GM12878 (cell line): ENCODE results near the gene ZNF771. TPM values are rescaled to one million over a fixed set of nuclear protein-coding genes. Genes with fewer than 3 reads are reported as not detected.

Source experiments
- ATF7 ChIP-seq: fragments of 450-650 bp; IDR thresholded peaks from 2 replicates; pipeline ENCODE4 v1.6.1; 2016; ENCODE audit warnings: low read depth, mild to moderate bottlenecking
- BRCA1 ChIP-seq: IDR thresholded peaks from 2 replicates; pipeline ENCODE4 v1.6.1; 2011; ENCODE audit warnings: low read depth, low read length, improper control_type of control experiment
- CUX1 ChIP-seq: IDR thresholded peaks from 2 replicates; pipeline ENCODE4 v1.6.1; 2012; ENCODE audit warnings: improper control_type of control experiment, low read depth, low read length; ENCODE audit not compliant: insufficient replicate concordance
- E2F4 ChIP-seq: IDR thresholded peaks from 2 replicates; pipeline ENCODE4 v1.6.1; 2012; ENCODE audit warnings: low read depth, low read length, improper control_type of control experiment
- ELK1 ChIP-seq: IDR thresholded peaks from 2 replicates; pipeline ENCODE4 v1.6.1; 2012; ENCODE audit warnings: low read depth, low read length, improper control_type of control experiment
- GABPA ChIP-seq: IDR thresholded peaks from 2 replicates; pipeline ENCODE4 v1.6.1; 2014; ENCODE audit warnings: antibody characterized with exemption, low read depth, mild to moderate bottlenecking, inconsistent platforms
- IKZF2 ChIP-seq, 2 experiments: fragments of 450-650 bp; IDR thresholded peaks; 2 replicates each; pipeline ENCODE4 v1.6.1; 2017; ENCODE audit warnings: mild to moderate bottlenecking in 2 of 2, moderate library complexity in 2 of 2
- LARP7 ChIP-seq: fragments of 450-650 bp; IDR thresholded peaks from 2 replicates; pipeline ENCODE4 v1.6.1; 2017; ENCODE audit warnings: mild to moderate bottlenecking
- NFIC ChIP-seq: IDR thresholded peaks from 2 replicates; pipeline ENCODE4 v1.6.1; 2012; ENCODE audit warnings: low read depth, mild to moderate bottlenecking, inconsistent platforms, low read length, moderate library complexity
- NRF1 ChIP-seq: conservative IDR thresholded peaks from 2 replicates; pipeline ENCODE4 v1.6.1; 2011; ENCODE audit warnings: mild to moderate bottlenecking, low read depth, low read length, improper control_type of control experiment
- SMC3 ChIP-seq: IDR thresholded peaks from 2 replicates; pipeline ENCODE4 v1.6.1; 2011; ENCODE audit warnings: low read length, improper control_type of control experiment, borderline replicate concordance
- SUZ12 ChIP-seq: fragments of 200-600 bp; sonication (generic); IDR thresholded peaks from one replicate; pipeline ENCODE4 v1.6.1; 2018; ENCODE audit warnings: antibody characterized with exemption, mild to moderate bottlenecking; ENCODE audit not compliant: unreplicated experiment
- YY1 ChIP-seq: IDR thresholded peaks from 2 replicates; pipeline ENCODE4 v1.6.1; 2011; ENCODE audit warnings: low read depth, mild to moderate bottlenecking, low read length
- ZBTB4 ChIP-seq: fragments of 450-650 bp; formaldehyde crosslinking; IDR thresholded peaks from 2 replicates; pipeline ENCODE4 v1.4.0; 2022; ENCODE audit warnings: mild to moderate bottlenecking, moderate library complexity
- ZNF207 ChIP-seq: fragments of 450-650 bp; IDR thresholded peaks from 2 replicates; pipeline ENCODE4 v1.6.1; 2014; ENCODE audit warnings: antibody characterized with exemption, mild to moderate bottlenecking, borderline replicate concordance
- ZNF622 ChIP-seq: fragments of 450-650 bp; IDR thresholded peaks from 2 replicates; pipeline ENCODE4 v1.6.1; 2017; ENCODE audit warnings: mild to moderate bottlenecking, inconsistent platforms
- ZSCAN29 ChIP-seq: fragments of 450-650 bp; IDR thresholded peaks from 2 replicates; pipeline ENCODE4 v1.6.1; 2017; ENCODE audit warnings: mild to moderate bottlenecking, moderate library complexity
- polyA plus RNA-seq, 11 experiments: library from polyadenylated mRNA; depleted of rRNA in 4 of 11; unstranded in 6 of 11; stranded (reverse) in 5 of 11; fragments of >200 nt; fragmentation: Nextera tagmentation in 4 of 11; fragmentation: Illumina TruSeq in 1 of 11; extraction: Ambion mirVana in 4 of 11; extraction: Trizol in 1 of 11; gene quantifications; 1 replicate in 1 of 11; 2 replicates in 10 of 11; pipeline versions ENCODE4 v1.2.1 to v1.2.3, GENCODE V29; 2011 to 2016; ENCODE audit warnings: inconsistent platforms in 2 of 11, missing spikeins in 2 of 11, low read depth in 1 of 11
- total RNA-seq, 4 experiments: library from RNA; depleted of rRNA in 3 of 4; stranded (reverse); fragments of >200 nt in 3 of 4; fragmentation: Illumina TruSeq in 1 of 4; extraction: Trizol in 1 of 4; gene quantifications; 2 replicates each; pipeline versions ENCODE4 v1.2.1 to v1.2.3, GENCODE V29; 2013 to 2021

Gene ZNF771
- total and polyA plus RNA-seq, 10 of the 15 experiments (the other 5 are each of a cell fraction or from before 2014, with no cell fraction given): 0.98 to 7.6 (median 3.7) TPM

GRCh38 chr16:30395155-30395991 is 12.0 kb upstream of the ZNF771 start, which contains the start of gene ZNF48 (continued):
- TF ChIP-seq YY1 (0 out of 2 replicates have a peak, but pooled peaks have one; percentile 18), ZBTB4 (CRISPR knock-in tag) (no peak), ZNF622 (no peak; the same call in 1 of the 2 replicates), GABPA (peak; percentile 79), ELK1 (peak; percentile 73), LARP7 (peak; percentile 94), ATF7 (no peak), IKZF2 (IDR thresholded peaks at IDR 0.05) (no peak; a peak in 1 of 4 replicates), NFIC (no peak), ZNF207 (peak; percentile 46; the same call in 1 of the 2 replicates), BRCA1 (no peak), ZSCAN29 (no peak), SMC3 (no peak; the same call in 1 of the 2 replicates), SUZ12 (no peak), E2F4 (no peak), NRF1 (no peak), CUX1 (no peak)
